SK-N-SH (cell line): ENCODE measurements around the gene LRIT3. TPM values are rescaled to one million over a fixed set of nuclear protein-coding genes. Genes with fewer than 3 reads are reported as not detected.

Experiments used
- CTCF ChIA-PET: fragments of 300-600, 350-600 bp; formaldehyde crosslinking; extraction: SDS; loops from one replicate; lab custom pipeline; 2021; lab: Yijun Ruan, JAX
- POLR2A ChIA-PET: fragments of 350-600 bp; sonication (Branson Sonifier 250); formaldehyde crosslinking; extraction: SDS; loops from one replicate; lab custom pipeline; 2020; ENCODE audit warnings: antibody characterized with exemption, inconsistent platforms; lab: Yijun Ruan, JAX
- DNase-seq: peaks from one replicate; pipeline ENCODE4 v3.0.0; 2012
- H2AFZ ChIP-seq: fragments of 200-600 bp; sonication (generic); 2 replicates; pipeline ENCODE4 v1.8.1; 2016; ENCODE audit warnings: antibody characterized with exemption, mild to moderate bottlenecking, low read depth
- H3F3A ChIP-seq: fragments of 200-600 bp; sonication (generic); replicated peaks from 2 replicates; pipeline ENCODE3; 2016; ENCODE audit warnings: antibody characterized with exemption, mild to moderate bottlenecking; ENCODE audit not compliant: insufficient read depth
- H3K27ac ChIP-seq, 2 experiments: fragments of 200-500 bp in 1 of 2; fragments of 200-600 bp in 1 of 2; sonication (Bioruptor generic) in 1 of 2; sonication (generic), shearing (Covaris generic) in 1 of 2; 2 replicates each; pipeline versions ENCODE4 v1.5.1 to v1.6.1; 2014 to 2016; ENCODE audit warnings: low read depth in 2 of 2, inconsistent platforms in 1 of 2, low read length in 1 of 2, mild to moderate bottlenecking in 1 of 2, mixed read lengths in 1 of 2
- H3K27me3 ChIP-seq: fragments of 200-600 bp; sonication (generic), shearing (Covaris generic); 2 replicates; pipeline ENCODE4 v1.6.1; 2016; ENCODE audit warnings: mixed run types; ENCODE audit not compliant: insufficient read depth
- H3K36me3 ChIP-seq, 2 experiments: fragments of 200-500 bp in 1 of 2; fragments of 200-600 bp in 1 of 2; sonication (Bioruptor generic) in 1 of 2; sonication (generic) in 1 of 2; replicated peaks in 1 of 2; 2 replicates each; pipeline versions ENCODE3 to v1.5.1; 2014 to 2016; ENCODE audit warnings: low read length in 1 of 2, mild to moderate bottlenecking in 1 of 2; ENCODE audit not compliant: insufficient read depth in 2 of 2, control insufficient read depth in 1 of 2
- H3K4me1 ChIP-seq, 2 experiments: fragments of 200-500 bp in 1 of 2; fragments of 200-600 bp in 1 of 2; sonication (Bioruptor generic) in 1 of 2; sonication (generic), shearing (Covaris generic) in 1 of 2; 2 replicates each; pipeline versions ENCODE4 v1.5.1 to v1.6.1; 2014 to 2016; ENCODE audit warnings: low read depth in 1 of 2, low read length in 1 of 2, mixed run types in 1 of 2; ENCODE audit not compliant: insufficient read depth in 2 of 2, control insufficient read depth in 1 of 2
- H3K4me2 ChIP-seq: fragments of 200-600 bp; sonication (generic), shearing (Covaris generic); 2 replicates; pipeline ENCODE4 v1.6.1; 2017; ENCODE audit warnings: mixed run types
- H3K4me3 ChIP-seq, 2 experiments: fragments of 200-500 bp in 1 of 2; fragments of 200-600 bp in 1 of 2; sonication (Bioruptor generic) in 1 of 2; sonication (generic), shearing (Covaris generic) in 1 of 2; 2 replicates each; pipeline versions ENCODE4 v1.5.1 to v1.8.1; 2014 to 2016; ENCODE audit warnings: low read depth in 2 of 2, inconsistent platforms in 1 of 2, low read length in 1 of 2, mild to moderate bottlenecking in 1 of 2, mixed read lengths in 1 of 2, moderate library complexity in 1 of 2
- H3K79me2 ChIP-seq: fragments of 200-600 bp; sonication (generic); 2 replicates; pipeline ENCODE4 v1.8.1; 2017; ENCODE audit warnings: mild to moderate bottlenecking; ENCODE audit not compliant: insufficient read depth
- H3K9ac ChIP-seq: fragments of 200-600 bp; sonication (generic); 2 replicates; pipeline ENCODE4 v1.6.1; 2017; ENCODE audit warnings: mixed run types
- H3K9me2 ChIP-seq: fragments of 200-600 bp; sonication (generic); 2 replicates; pipeline ENCODE4 v1.6.1; 2017; ENCODE audit warnings: mixed run types
- H3K9me3 ChIP-seq: fragments of 200-600 bp; sonication (generic); 2 replicates; pipeline ENCODE4 v1.6.1; 2017; ENCODE audit warnings: mixed run types, mild to moderate bottlenecking, moderate library complexity
- H4K20me1 ChIP-seq: fragments of 200-600 bp; sonication (generic); 2 replicates; pipeline ENCODE4 v1.6.1; 2017; ENCODE audit warnings: mild to moderate bottlenecking, mixed run types; ENCODE audit not compliant: insufficient read depth
- CHD2 ChIP-seq: fragments of 150-350 bp; IDR thresholded peaks from 2 replicates; pipeline ENCODE4 v1.6.1; 2018; ENCODE audit warnings: low read length; ENCODE audit not compliant: partially characterized antibody
- CTCF ChIP-seq: fragments of 200-600 bp; sonication (generic); IDR thresholded peaks from 2 replicates; pipeline ENCODE4 v1.6.1; 2017; ENCODE audit warnings: antibody characterized with exemption, mild to moderate bottlenecking, moderate library complexity
- ELF1 ChIP-seq: IDR thresholded peaks from 2 replicates; pipeline ENCODE4 v1.4.0; 2012
- EP300 ChIP-seq, 2 experiments: IDR thresholded peaks; 2 replicates each; pipeline versions ENCODE4 v1.4.0 to v1.6.1; 2012; ENCODE audit warnings: borderline replicate concordance in 1 of 2, low read depth in 1 of 2, low read length in 1 of 2
- EZH2phosphoT487 ChIP-seq: fragments of 200-600 bp; sonication (generic); IDR thresholded peaks from 2 replicates; pipeline ENCODE4 v1.6.1; 2017; ENCODE audit warnings: low read depth, mixed run types, mild to moderate bottlenecking, antibody characterized with exemption, moderate library complexity, borderline replicate concordance
- FOSL2 ChIP-seq: IDR thresholded peaks from 2 replicates; pipeline ENCODE4 v1.4.0; 2012; ENCODE audit warnings: low read depth, mild to moderate bottlenecking, moderate library complexity, borderline replicate concordance
- FOXM1 ChIP-seq: IDR thresholded peaks from 2 replicates; pipeline ENCODE4 v1.4.0; 2012; ENCODE audit warnings: low read depth, mild to moderate bottlenecking
- GABPA ChIP-seq: IDR thresholded peaks from 2 replicates; pipeline ENCODE4 v1.4.0; 2012; ENCODE audit warnings: low read depth, mild to moderate bottlenecking
- GATA2 ChIP-seq: sonication (generic); formaldehyde crosslinking; IDR thresholded peaks from 2 replicates; pipeline ENCODE4 v1.5.0; 2020; ENCODE audit warnings: mild to moderate bottlenecking, missing genetic modification reagents
- JUND ChIP-seq: IDR thresholded peaks from 2 replicates; pipeline ENCODE4 v1.4.0; 2012
- PBX3 ChIP-seq: IDR thresholded peaks from 2 replicates; pipeline ENCODE4; 2012
- RAD21 ChIP-seq: IDR thresholded peaks from 2 replicates; pipeline ENCODE4 v1.6.1; 2012; ENCODE audit warnings: mild to moderate bottlenecking, low read length
- SIN3A ChIP-seq: IDR thresholded peaks from 2 replicates; pipeline ENCODE4 v1.6.1; 2012; ENCODE audit warnings: low read depth, mild to moderate bottlenecking, low read length, moderate library complexity, borderline replicate concordance
- SMC3 ChIP-seq: IDR thresholded peaks from 2 replicates; pipeline ENCODE4 v1.6.1; 2012; ENCODE audit warnings: low read depth, low read length, improper control_type of control experiment
- TCF12 ChIP-seq: IDR thresholded peaks from 2 replicates; pipeline ENCODE4 v1.4.0; 2012
- TEAD4 ChIP-seq: IDR thresholded peaks from 2 replicates; pipeline ENCODE4 v1.4.0; 2012; ENCODE audit warnings: mild to moderate bottlenecking, borderline replicate concordance; ENCODE audit not compliant: insufficient read depth
- YY1 ChIP-seq: IDR thresholded peaks from 2 replicates; pipeline ENCODE4 v1.4.0; 2012; ENCODE audit warnings: low read depth, mild to moderate bottlenecking
- WGBS: methylation state at CpG from one replicate; pipeline ENCODE4 v1.1.6; 2017; ENCODE audit warnings: low lambda C conversion rate; 5-methylcytosine and 5-hydroxymethylcytosine counted together
- polyA plus RNA-seq, 3 experiments: library from polyadenylated mRNA; depleted of rRNA; stranded (reverse); fragments of >200 nt; gene quantifications; 2 replicates each; pipeline ENCODE4 v1.2.3, GENCODE V29; 2012
- TF ChIP-seq, protein P1 (sequence below): IDR thresholded peaks from 2 replicates; pipeline ENCODE4 v1.4.0; 2012; ENCODE audit warnings: low read depth, borderline replicate concordance

The LRIT3 gene
- polyA plus RNA-seq, 1 of the 3 experiments (the other 2 are of a cell fraction), result not detected

DNA sequence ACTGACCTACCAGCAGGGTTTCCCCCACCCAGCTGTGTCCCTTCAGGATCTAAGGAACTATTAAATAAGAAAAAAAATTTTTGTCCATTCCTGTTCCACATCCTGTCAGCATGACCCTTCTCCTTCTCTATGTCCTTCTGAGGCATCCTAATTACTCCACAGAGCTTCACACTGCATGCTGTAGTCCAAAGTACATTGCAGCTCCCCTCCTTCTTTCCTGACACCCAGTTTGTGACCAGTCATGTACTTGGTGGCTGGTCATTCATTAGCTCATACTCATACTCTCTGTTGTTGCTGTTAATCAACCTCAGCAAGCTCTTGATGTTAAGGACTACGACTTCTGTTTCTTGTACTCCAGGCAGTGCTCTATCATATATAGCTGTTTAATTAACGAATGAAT, 62.3 kb downstream of the LRIT3 start (continued):
- TF ChIP-seq CTCF (no peak), YY1 (no peak)
- TF ChIP-seq, all 33 proteins: peak for 0

GRCh38 chr4:109912706-109913595, 65.0 kb downstream of the LRIT3 start, which contains the start of gene EGF:
Gene EGF (plus strand): TSS chr4:109912883. CDS start chr4:109913336, 453 bp downstream.
- H3K79me2 ChIP-seq, result no peaks in the 10 kb centered on the region
- ChIA-PET POLR2A (no interaction called here), CTCF (no interaction called here)
- no peaks in the 10 kb centered on the region for H3K9me2 ChIP-seq
- H3K4me1 ChIP-seq, result no peaks in the 10 kb centered on the region
- H3F3A ChIP-seq, result no peaks in the 10 kb centered on the region
- no peak for DNase-seq
- peak within 1 kb of the TSS; percentile 79 for H2AFZ ChIP-seq
- H3K27ac ChIP-seq, result peak within 1 kb of the TSS in 1 of 2 experiments; percentile 37; a peak in 1 of 4 replicates
- H3K27me3 ChIP-seq, result peaks cover 11% of the 10 kb centered on the region; the same call in 1 of the 2 replicates
- H3K9ac ChIP-seq, result peak within 1 kb of the TSS; percentile 22; the same call in 1 of the 2 replicates
- no peak for TF ChIP-seq GATA2 (CRISPR knock-in tag)
- H3K9me3 ChIP-seq, result no peaks in the 10 kb centered on the region
- H3K36me3 ChIP-seq, result no peaks in the 10 kb centered on the region
- H3K4me3 ChIP-seq, result peak within 1 kb of the TSS in 1 of 2 experiments; percentile 44; a peak in 2 of 4 replicates
- 21% methylated on average over 9 of the region's 9 CpGs for WGBS
- H3K4me2 ChIP-seq, result peak within 1 kb of the TSS; percentile 53; the same call in 1 of the 2 replicates
- H4K20me1 ChIP-seq, result no peaks in the 10 kb centered on the region

GRCh38 chr4:109913596-109914241, 65.8 kb downstream of the LRIT3 start:
- no peak for DNase-seq
- ChIA-PET POLR2A (no interaction called here), CTCF (no interaction called here)
- no peaks in the 10 kb centered on the region for H3F3A ChIP-seq
- no peak overlapping the region for H3K9ac ChIP-seq
- 27% methylated on average over 2 of the region's 2 CpGs for WGBS
- peaks cover 11% of the 10 kb centered on the region; the same call in 1 of the 2 replicates for H3K27me3 ChIP-seq
- H2AFZ ChIP-seq, result no peak overlapping the region
- H3K27ac ChIP-seq, result no peak overlapping the region
- H3K36me3 ChIP-seq, result no peaks in the 10 kb centered on the region
- H3K4me3 ChIP-seq, result no peak overlapping the region
- H3K79me2 ChIP-seq, result no peaks in the 10 kb centered on the region
- H4K20me1 ChIP-seq, result no peaks in the 10 kb centered on the region
- peak overlapping the region; percentile 53; the same call in 1 of the 2 replicates for H3K4me2 ChIP-seq
- no peaks in the 10 kb centered on the region for H3K9me2 ChIP-seq
- no peaks in the 10 kb centered on the region for H3K4me1 ChIP-seq
- H3K9me3 ChIP-seq, result no peaks in the 10 kb centered on the region
- TF ChIP-seq FOXM1, result no peak
- no peak for TF ChIP-seq EP300 (IDR thresholded peaks at IDR 0.05; ENCODE audit: borderline replicate concordance in 1 of 2, low read depth in 1 of 2, low read length in 1 of 2)
- no peak for TF ChIP-seq TEAD4
- no peak for TF ChIP-seq RAD21
- TF ChIP-seq, protein P1, sequence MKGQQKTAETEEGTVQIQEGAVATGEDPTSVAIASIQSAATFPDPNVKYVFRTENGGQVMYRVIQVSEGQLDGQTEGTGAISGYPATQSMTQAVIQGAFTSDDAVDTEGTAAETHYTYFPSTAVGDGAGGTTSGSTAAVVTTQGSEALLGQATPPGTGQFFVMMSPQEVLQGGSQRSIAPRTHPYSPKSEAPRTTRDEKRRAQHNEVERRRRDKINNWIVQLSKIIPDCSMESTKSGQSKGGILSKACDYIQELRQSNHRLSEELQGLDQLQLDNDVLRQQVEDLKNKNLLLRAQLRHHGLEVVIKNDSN, result no peak
- TF ChIP-seq GABPA, result no peak
- TF ChIP-seq TCF12, result no peak
- TF ChIP-seq EZH2phosphoT487, result no peak
- no peak for TF ChIP-seq CTCF
- no peak for TF ChIP-seq ELF1
- no peak for TF ChIP-seq CHD2
- no peak for TF ChIP-seq SMC3
- TF ChIP-seq SIN3A, result no peak
- no peak for TF ChIP-seq PBX3
- no peak for TF ChIP-seq JUND
- no peak for TF ChIP-seq FOSL2
